Astrocyte (in vitro differentiated cells and primary cell): ENCODE measurements around the gene CD226. TPM values are rescaled to one million over a fixed set of nuclear protein-coding genes. Genes with fewer than 3 reads are reported as not detected.
"Not testable (repeated sequence)": the region's sequence is repeated elsewhere in the genome, so short reads cannot be mapped to it uniquely, and the experiment has no call there.

ENCODE experiments used
- DNase-seq: peaks from one replicate; pipeline ENCODE4 v3.0.0-alpha.2; 2010; ENCODE audit warnings: low read depth
- FAIRE-seq: peaks from 2 replicates; lab custom pipeline; 2011; peaks lifted over from hg19 to GRCh38; lab: Jason Lieb, UNC
- H2AFZ ChIP-seq: 2 replicates; pipeline ENCODE4 v1.6.0; 2012; ENCODE audit warnings: low read depth, low read length, inconsistent platforms
- H3K27ac ChIP-seq: 2 replicates; pipeline ENCODE4 v1.5.1; 2011; ENCODE audit warnings: low read depth, low read length, inconsistent platforms
- H3K27me3 ChIP-seq: 2 replicates; pipeline ENCODE4 v1.6.0; 2011; ENCODE audit warnings: low read length, inconsistent platforms; ENCODE audit not compliant: insufficient read depth
- H3K36me3 ChIP-seq: 2 replicates; pipeline ENCODE4 v1.5.1; 2011; ENCODE audit warnings: low read length, inconsistent platforms; ENCODE audit not compliant: insufficient read depth
- H3K4me1 ChIP-seq: 2 replicates; pipeline ENCODE4 v1.5.1; 2011; ENCODE audit warnings: low read length, inconsistent platforms; ENCODE audit not compliant: insufficient read depth
- H3K4me2 ChIP-seq: 2 replicates; pipeline ENCODE4 v1.6.0; 2012; ENCODE audit warnings: low read length, inconsistent platforms
- H3K4me3 ChIP-seq: 2 replicates; pipeline ENCODE4 v1.5.1; 2011; ENCODE audit warnings: low read depth, mild to moderate bottlenecking, low read length, inconsistent platforms; ENCODE audit not compliant: insufficient read depth
- H3K79me2 ChIP-seq: 2 replicates; pipeline ENCODE4 v1.6.0; 2012; ENCODE audit warnings: mild to moderate bottlenecking, low read length, inconsistent platforms; ENCODE audit not compliant: insufficient read depth
- H3K9ac ChIP-seq: 2 replicates; pipeline ENCODE4 v1.6.0; 2012; ENCODE audit warnings: mild to moderate bottlenecking, low read length, inconsistent platforms
- H3K9me3 ChIP-seq: 2 replicates; pipeline ENCODE4 v1.5.1; 2012; ENCODE audit warnings: low read depth, mild to moderate bottlenecking, low read length, inconsistent platforms; ENCODE audit not compliant: insufficient read depth
- H4K20me1 ChIP-seq: 2 replicates; pipeline ENCODE4 v1.6.0; 2012; ENCODE audit warnings: low read length, inconsistent platforms; ENCODE audit not compliant: insufficient read depth
- H3K27ac Mint-ChIP-seq: one replicate; pipeline ENCODE4 v1.8.0; 2021; ENCODE audit warnings: mild to moderate bottlenecking, mixed read lengths; ENCODE audit not compliant: unreplicated experiment
- H3K27me3 Mint-ChIP-seq: one replicate; pipeline ENCODE4 v1.8.0; 2021; ENCODE audit warnings: low read depth, mixed read lengths; ENCODE audit not compliant: unreplicated experiment
- H3K36me3 Mint-ChIP-seq: one replicate; pipeline ENCODE4 v1.8.0; 2021; ENCODE audit warnings: low read depth, mixed read lengths; ENCODE audit not compliant: unreplicated experiment
- H3K4me1 Mint-ChIP-seq: one replicate; pipeline ENCODE4 v1.8.0; 2021; ENCODE audit warnings: low read depth, mixed read lengths; ENCODE audit not compliant: unreplicated experiment
- H3K4me3 Mint-ChIP-seq: one replicate; pipeline ENCODE4 v1.8.0; 2021; ENCODE audit warnings: mild to moderate bottlenecking, moderate library complexity, mixed read lengths; ENCODE audit not compliant: unreplicated experiment
- H3K9me3 Mint-ChIP-seq: one replicate; pipeline ENCODE4 v1.8.0; 2021; ENCODE audit warnings: mild to moderate bottlenecking, mixed read lengths; ENCODE audit not compliant: unreplicated experiment
- CTCF ChIP-seq: IDR thresholded peaks from 2 replicates; pipeline ENCODE4 v1.5.1; 2011; ENCODE audit warnings: low read depth, mild to moderate bottlenecking, inconsistent platforms, low read length, moderate library complexity; ENCODE audit not compliant: insufficient read depth
- EZH2 ChIP-seq: IDR thresholded peaks from 2 replicates; pipeline ENCODE4 v1.6.1; 2012; ENCODE audit warnings: mild to moderate bottlenecking, low read length, inconsistent platforms; ENCODE audit not compliant: insufficient read depth
- total RNA-seq: library from RNA; stranded (reverse); gene quantifications from 2 replicates; pipeline ENCODE4 v1.2.1, GENCODE V29; 2021

The CD226 gene
- total RNA-seq, 1 donor from 2014 or later = 0.07 TPM

- Histone ChIP-seq H3K4me2 (no peak overlapping the region), H3K27ac (no peak overlapping the region), H3K9ac (no peak overlapping the region), H3K79me2 (no peaks in the 10 kb centered on the region), H3K4me3 (no peak overlapping the region), H3K9me3 (no peaks in the 10 kb centered on the region), H3K4me1 (no peaks in the 10 kb centered on the region), H3K27me3 (no peaks in the 10 kb centered on the region), H4K20me1 (no peaks in the 10 kb centered on the region), H2AFZ (no peak overlapping the region), H3K36me3 (no peaks in the 10 kb centered on the region)
- FAIRE-seq = no peak
- Mint-ChIP-seq H3K36me3 (no peaks in the 10 kb centered on the region), H3K4me1 (no peaks in the 10 kb centered on the region), H3K9me3 (no peaks in the 10 kb centered on the region), H3K4me3 (no peak overlapping the region), H3K27ac (no peak overlapping the region), H3K27me3 (no peaks in the 10 kb centered on the region)
- no peak for TF ChIP-seq CTCF
- TF ChIP-seq EZH2 = no peak
- no peak for DNase-seq
Observed at GRCh38 chr18:69908838-69909237, 38.8 kb downstream of the CD226 start.

GRCh38 chr18:69906765-69907164 is 40.9 kb downstream of the CD226 start:
- Histone ChIP-seq H4K20me1 (no peaks in the 10 kb centered on the region), H3K27me3 (no peaks in the 10 kb centered on the region), H3K4me3 (no peak overlapping the region), H3K79me2 (no peaks in the 10 kb centered on the region), H3K9ac (no peak overlapping the region), H3K27ac (no peak overlapping the region), H3K36me3 (no peaks in the 10 kb centered on the region), H3K9me3 (no peaks in the 10 kb centered on the region), H3K4me1 (no peaks in the 10 kb centered on the region), H3K4me2 (no peak overlapping the region), H2AFZ (no peak overlapping the region)
- Mint-ChIP-seq H3K27me3 (no peaks in the 10 kb centered on the region), H3K4me3 (no peak overlapping the region), H3K4me1 (no peaks in the 10 kb centered on the region), H3K9me3 (no peaks in the 10 kb centered on the region), H3K36me3 (no peaks in the 10 kb centered on the region), H3K27ac (no peak overlapping the region)
- no peak for DNase-seq
- no peak for FAIRE-seq
- TF ChIP-seq CTCF = no peak

- H3K4me1 ChIP-seq = no peaks in the 10 kb centered on the region
- Mint-ChIP-seq H3K9me3 (peaks cover 2% of the 10 kb centered on the region), H3K4me3 (no peak overlapping the region), H3K27ac (no peak overlapping the region), H3K27me3 (no peaks in the 10 kb centered on the region), H3K4me1 (peaks cover 6% of the 10 kb centered on the region), H3K36me3 (no peaks in the 10 kb centered on the region)
- H2AFZ ChIP-seq = no peak overlapping the region
- H3K9me3 ChIP-seq = no peaks in the 10 kb centered on the region
- H3K36me3 ChIP-seq = no peaks in the 10 kb centered on the region
- FAIRE-seq (no peak), DNase-seq (no peak)
- no peaks in the 10 kb centered on the region for H3K27me3 ChIP-seq
- H3K4me3 ChIP-seq = no peak overlapping the region
- H3K9ac ChIP-seq = no peak overlapping the region
- H3K4me2 ChIP-seq = no peak overlapping the region
- H3K27ac ChIP-seq = no peak overlapping the region
- no peak for TF ChIP-seq EZH2
- TF ChIP-seq CTCF = no peak
- H4K20me1 ChIP-seq = no peaks in the 10 kb centered on the region
- no peaks in the 10 kb centered on the region for H3K79me2 ChIP-seq
Observed at GRCh38 chr18:69900941-69901340, 46.7 kb downstream of the CD226 start.

GRCh38 chr18:69899154-69899923 is 48.3 kb downstream of the CD226 start:
- not testable (repeated sequence) for FAIRE-seq, H3K9me3 Mint-ChIP-seq, H3K27me3 Mint-ChIP-seq

More at GRCh38 chr18:69899154-69899923, 48.3 kb downstream of the CD226 start:
- not testable (repeated sequence) for H3K27ac ChIP-seq, H3K36me3 ChIP-seq, H3K9me3 ChIP-seq, H3K9ac ChIP-seq, H3K4me3 Mint-ChIP-seq, H3K4me1 Mint-ChIP-seq, H3K4me2 ChIP-seq, H3K4me3 ChIP-seq, DNase-seq, H3K27ac Mint-ChIP-seq, H3K4me1 ChIP-seq, H2AFZ ChIP-seq, H3K36me3 Mint-ChIP-seq, H3K27me3 ChIP-seq, H3K79me2 ChIP-seq, H4K20me1 ChIP-seq
